Tibial nerve (tissue), 4 donors: ENCODE measurements around the gene TNXB. TPM values are rescaled to one million over a fixed set of nuclear protein-coding genes. Genes with fewer than 3 reads are reported as not detected.

ENCODE experiments used
- DNase-seq, 2 donors: peaks; one replicate each; pipeline ENCODE4 v3.0.0-alpha.2; 2019; ENCODE audit warnings: low spot score in 2 of 2
- H3K27ac ChIP-seq, 4 donors: fragments of 200-600 bp; sonication (generic) in 3 of 4; one replicate each; pipeline ENCODE4 v1.5.1; 2017 to 2019; ENCODE audit warnings: mild to moderate bottlenecking in 1 of 4
- H3K27me3 ChIP-seq, 2 donors: fragments of 200-600 bp; sonication (generic) in 1 of 2; one replicate each; pipeline versions ENCODE4 v1.5.1 to v1.6.0; 2017 to 2019
- H3K36me3 ChIP-seq, 3 donors: fragments of 200-600 bp; sonication (generic); one replicate each; pipeline ENCODE4 v1.5.1; 2018 to 2019
- H3K4me1 ChIP-seq, 4 donors: fragments of 200-600 bp; sonication (generic) in 3 of 4; one replicate each; pipeline ENCODE4 v1.5.1; 2017 to 2019
- H3K4me3 ChIP-seq, 4 donors: fragments of 200-600 bp; sonication (generic) in 3 of 4; one replicate each; pipeline ENCODE4 v1.5.1; 2017 to 2019; ENCODE audit warnings: mild to moderate bottlenecking in 1 of 4, moderate library complexity in 1 of 4
- H3K9me3 ChIP-seq, 4 donors: fragments of 200-600 bp; sonication (generic) in 3 of 4; one replicate each; pipeline ENCODE4 v1.5.1; 2017 to 2019
- EP300 ChIP-seq, 2 donors: sonication (generic); formaldehyde crosslinking; IDR thresholded peaks; one replicate each; pipeline ENCODE4 v1.6.1; 2017; ENCODE audit warnings: antibody characterized with exemption in 2 of 2, mild to moderate bottlenecking in 1 of 2
- POLR2A ChIP-seq, 2 donors: fragments of 450-650 bp; IDR thresholded peaks; one replicate each; pipeline ENCODE4 v1.6.1; 2017; ENCODE audit warnings: antibody characterized with exemption in 2 of 2, mild to moderate bottlenecking in 2 of 2, moderate library complexity in 2 of 2
- WGBS, 2 donors: methylation state at CpG; one replicate each; pipeline ENCODE4 v1.1.5; 2018; 5-methylcytosine and 5-hydroxymethylcytosine counted together
- total RNA-seq, 4 donors: library from RNA; depleted of rRNA; stranded (reverse); fragments of >200 nt; gene quantifications; one replicate each; pipeline ENCODE4 v1.1.0, GENCODE V29; 2016
- TF ChIP-seq, protein P1 (sequence below), 5 experiments: fragments of 200-600 bp in 3 of 5; fragments of 450-650 bp in 2 of 5; sonication (generic) in 3 of 5; IDR thresholded peaks; one replicate each; pipeline ENCODE4 v1.5.1; 2016 to 2019; ENCODE audit warnings: antibody characterized with exemption in 5 of 5, mild to moderate bottlenecking in 3 of 5, moderate library complexity in 2 of 5

TNXB gene
- total RNA-seq, 4 donors from 2014 or later, result 231 to 547 (median 297) TPM

DNA sequence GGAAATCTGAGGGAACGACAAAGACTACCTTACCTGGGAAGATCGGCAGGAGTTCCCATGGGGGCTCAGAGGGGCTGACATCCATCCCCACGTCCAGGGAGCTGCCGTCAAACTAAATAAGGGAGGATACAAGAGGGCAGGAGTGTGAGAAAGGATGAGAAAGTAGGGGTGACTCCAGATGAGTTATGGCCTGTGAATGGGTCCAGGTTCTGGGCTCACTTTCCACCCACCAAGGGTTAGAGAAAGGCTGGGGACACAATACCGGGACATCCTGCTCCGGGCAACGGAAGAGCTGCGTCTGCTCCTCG, 18.2 kb upstream of the TNXB start:
- DNase-seq, result no peak
- WGBS, 2 donors, result 4 to 5% methylated on average over 9 of the region's 9 CpGs
- Histone ChIP-seq H3K36me3 (peaks cover 0 to 43% (median 3%) of the 10 kb centered on the region in 3 donors), H3K4me3 (peak overlapping the region; percentile 83 to 97 (median 87)), H3K9me3 (no peaks in the 10 kb centered on the region), H3K27me3 (no peaks in the 10 kb centered on the region), H3K4me1 (peaks cover 0 to 44% (median 27%) of the 10 kb centered on the region in 4 donors), H3K27ac (peak overlapping the region; percentile 84 to 94 (median 90))
- TF ChIP-seq POLR2A (IDR thresholded peaks at IDR 0.05) (no peak), EP300 (IDR thresholded peaks at IDR 0.05) (no peak)
- TF ChIP-seq, protein P1, sequence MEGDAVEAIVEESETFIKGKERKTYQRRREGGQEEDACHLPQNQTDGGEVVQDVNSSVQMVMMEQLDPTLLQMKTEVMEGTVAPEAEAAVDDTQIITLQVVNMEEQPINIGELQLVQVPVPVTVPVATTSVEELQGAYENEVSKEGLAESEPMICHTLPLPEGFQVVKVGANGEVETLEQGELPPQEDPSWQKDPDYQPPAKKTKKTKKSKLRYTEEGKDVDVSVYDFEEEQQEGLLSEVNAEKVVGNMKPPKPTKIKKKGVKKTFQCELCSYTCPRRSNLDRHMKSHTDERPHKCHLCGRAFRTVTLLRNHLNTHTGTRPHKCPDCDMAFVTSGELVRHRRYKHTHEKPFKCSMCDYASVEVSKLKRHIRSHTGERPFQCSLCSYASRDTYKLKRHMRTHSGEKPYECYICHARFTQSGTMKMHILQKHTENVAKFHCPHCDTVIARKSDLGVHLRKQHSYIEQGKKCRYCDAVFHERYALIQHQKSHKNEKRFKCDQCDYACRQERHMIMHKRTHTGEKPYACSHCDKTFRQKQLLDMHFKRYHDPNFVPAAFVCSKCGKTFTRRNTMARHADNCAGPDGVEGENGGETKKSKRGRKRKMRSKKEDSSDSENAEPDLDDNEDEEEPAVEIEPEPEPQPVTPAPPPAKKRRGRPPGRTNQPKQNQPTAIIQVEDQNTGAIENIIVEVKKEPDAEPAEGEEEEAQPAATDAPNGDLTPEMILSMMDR (IDR thresholded peaks at IDR 0.05), result no peak

DNA sequence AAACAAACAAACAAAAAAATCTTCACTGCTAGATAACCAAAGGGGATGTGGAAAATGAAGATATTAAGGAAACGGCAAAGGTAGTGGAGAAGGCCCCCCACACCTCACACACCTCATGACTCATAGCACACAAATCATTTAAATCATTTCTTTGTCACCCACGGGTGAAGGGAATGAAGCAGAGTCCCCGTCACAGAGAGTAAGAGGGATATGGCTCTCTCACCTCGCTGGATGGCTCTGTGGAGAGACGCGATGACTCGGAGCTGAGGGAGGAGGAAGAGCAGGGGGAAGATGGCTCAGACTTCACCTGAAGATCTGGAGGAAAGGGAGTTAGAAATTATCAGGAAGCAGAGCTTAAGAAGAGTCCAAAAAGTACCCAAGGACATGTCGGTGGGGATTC, 17.7 kb upstream of the TNXB start:
- 54 to 57% methylated on average over 8 of the region's 8 CpGs for WGBS, 2 donors
- Histone ChIP-seq H3K4me1 (peaks cover 0 to 44% (median 27%) of the 10 kb centered on the region in 4 donors), H3K27ac (peak overlapping the region; percentile 84 to 94 (median 90)), H3K27me3 (no peaks in the 10 kb centered on the region), H3K36me3 (peaks cover 0 to 48% (median 3%) of the 10 kb centered on the region in 3 donors), H3K9me3 (no peaks in the 10 kb centered on the region), H3K4me3 (peak overlapping the region; percentile 83 to 97 (median 87))
- TF ChIP-seq, protein P1 (IDR thresholded peaks at IDR 0.05), result no peak
- TF ChIP-seq EP300 (IDR thresholded peaks at IDR 0.05), result no peak
- TF ChIP-seq POLR2A (IDR thresholded peaks at IDR 0.05), result no peak
- DNase-seq, result no peak

DNA sequence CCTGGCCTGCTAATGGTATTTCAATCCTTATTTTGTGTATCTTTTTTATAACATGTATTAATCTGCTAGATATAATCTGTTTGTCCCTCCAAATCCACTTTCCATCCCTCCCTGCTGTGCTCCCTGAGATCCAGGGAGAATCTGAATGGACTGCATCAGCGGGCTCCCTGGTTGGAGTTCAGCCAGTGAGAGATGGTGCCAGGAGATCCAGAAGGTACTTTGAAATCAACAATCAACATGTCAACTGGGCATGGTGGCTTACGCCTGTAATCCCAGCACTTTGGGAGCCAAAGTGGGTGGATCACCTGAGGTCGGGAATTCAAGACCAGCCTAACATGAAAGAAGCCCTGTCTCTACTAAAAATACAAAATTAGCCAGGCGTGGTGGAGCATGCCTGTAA, 14.5 kb upstream of the TNXB start:
- 80 to 85% methylated on average over 4 of the region's 4 CpGs for WGBS, 2 donors
- Histone ChIP-seq H3K27me3 (no peaks in the 10 kb centered on the region), H3K4me1 (peaks cover 0 to 43% (median 27%) of the 10 kb centered on the region in 4 donors), H3K27ac (no peak overlapping the region), H3K4me3 (no peak overlapping the region), H3K36me3 (peaks cover 6 to 72% (median 16%) of the 10 kb centered on the region in 3 donors), H3K9me3 (no peaks in the 10 kb centered on the region)
- TF ChIP-seq, protein P1 (IDR thresholded peaks at IDR 0.05), result no peak
- TF ChIP-seq POLR2A (IDR thresholded peaks at IDR 0.05) (no peak), EP300 (IDR thresholded peaks at IDR 0.05) (no peak)
- no peak for DNase-seq

DNA sequence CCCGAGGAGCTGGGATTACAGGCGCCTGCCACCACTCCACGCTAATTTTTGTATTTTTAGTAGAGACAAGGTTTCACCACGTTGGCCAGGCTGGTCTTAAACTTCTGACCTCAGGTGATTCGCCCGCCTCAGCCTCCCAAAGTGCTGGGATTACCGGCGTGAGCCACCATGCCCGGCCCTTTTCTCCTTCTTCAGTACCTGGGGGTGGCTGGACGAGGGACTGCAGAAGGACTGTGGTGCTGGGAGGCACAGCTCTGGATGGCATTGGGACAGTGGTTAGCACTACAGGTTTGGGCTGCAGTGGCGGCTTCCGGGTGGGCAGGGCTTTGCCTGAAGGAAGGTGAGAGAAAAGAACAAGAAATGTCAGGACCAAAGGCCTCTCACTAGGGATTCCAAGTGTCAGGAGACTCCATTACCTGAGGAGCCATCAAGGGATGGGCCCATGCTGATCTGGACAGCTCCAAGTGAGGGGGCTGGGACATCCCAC, 11.5 kb upstream of the TNXB start:
- H3K4me3 ChIP-seq, result no peak overlapping the region
- H3K27ac ChIP-seq, result peak overlapping the region in 1 of 4 donors; percentile 13
- WGBS, 2 donors, result 94 to 95% methylated on average over 12 of the region's 12 CpGs
- peaks cover 0 to 23% (median 12%) of the 10 kb centered on the region in 4 donors for H3K4me1 ChIP-seq
- H3K36me3 ChIP-seq, result peaks cover 6 to 92% (median 25%) of the 10 kb centered on the region in 3 donors
- no peaks in the 10 kb centered on the region for H3K9me3 ChIP-seq
- no peaks in the 10 kb centered on the region for H3K27me3 ChIP-seq
- DNase-seq, result no peak
- TF ChIP-seq, protein P1 (IDR thresholded peaks at IDR 0.05), result no peak
- TF ChIP-seq EP300 (IDR thresholded peaks at IDR 0.05) (no peak), POLR2A (IDR thresholded peaks at IDR 0.05) (no peak)

DNA sequence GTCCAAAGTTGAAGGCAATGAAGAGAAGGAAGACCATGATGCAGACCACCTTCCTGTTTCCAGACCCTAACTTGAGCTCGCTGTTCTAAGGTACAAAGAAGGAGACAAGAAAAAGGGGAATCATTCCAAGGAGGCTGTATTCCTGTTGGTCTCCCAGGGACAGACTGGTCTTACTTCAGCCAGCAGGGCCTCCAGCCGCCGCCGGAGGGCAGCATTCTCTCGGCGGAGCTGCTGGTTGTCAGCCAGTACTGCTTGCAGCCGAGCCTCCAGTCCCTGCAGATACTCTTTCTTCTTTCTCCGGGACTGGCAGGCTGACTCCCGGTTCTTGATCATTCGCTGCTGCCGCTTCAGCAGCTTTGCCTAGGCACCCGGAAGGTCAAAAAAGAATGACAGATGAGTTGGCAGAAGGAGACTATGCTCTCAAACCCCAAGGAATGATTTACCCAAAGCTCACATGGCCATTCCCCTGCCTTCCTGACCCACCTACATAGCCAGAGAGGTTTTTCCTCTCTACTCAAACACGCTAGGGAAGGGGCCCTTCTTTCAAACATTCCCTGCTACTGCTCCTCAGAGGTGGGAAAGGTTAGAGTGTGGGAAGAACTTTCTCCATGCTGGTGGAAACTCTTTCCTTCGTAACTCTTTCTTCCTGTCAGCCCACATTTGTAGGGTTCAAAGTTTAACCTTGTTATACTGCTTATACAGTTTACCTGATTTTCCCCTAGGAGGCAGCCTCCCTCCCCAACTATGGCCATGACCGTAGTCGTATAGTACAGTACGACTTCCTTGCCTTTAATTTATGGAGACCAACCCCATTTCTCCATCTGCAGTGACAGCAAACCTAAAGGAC, 9.9 kb upstream of the TNXB start:
- H3K36me3 ChIP-seq, result peaks cover 6 to 90% (median 27%) of the 10 kb centered on the region in 3 donors
- peak; percentile 76 to 82 for DNase-seq

More for the DNA sequence above, 9.9 kb upstream of the TNXB start:
- Histone ChIP-seq H3K9me3 (no peaks in the 10 kb centered on the region), H3K4me1 (peaks cover 0 to 30% (median 19%) of the 10 kb centered on the region in 4 donors), H3K4me3 (no peak overlapping the region), H3K27me3 (no peaks in the 10 kb centered on the region), H3K27ac (peak overlapping the region in 3 of 4 donors; percentile 47 to 78 (median 66))
- 13 to 14% methylated on average over 17 of the region's 17 CpGs for WGBS, 2 donors
- TF ChIP-seq EP300 (IDR thresholded peaks at IDR 0.05), result peak; percentile 24 to 73
- TF ChIP-seq POLR2A (IDR thresholded peaks at IDR 0.05), result no peak
- TF ChIP-seq, protein P1 (IDR thresholded peaks at IDR 0.05), result peak; percentile 79 to 95 (median 91)
